DMS153 treated with DMSO at 0.1 percent for 48 hours (cell line): ENCODE results near the gene MAN2C1.
A peak's percentile ranks its signal among the peaks of the same experiment; 100 is the strongest.
"Not testable (repeated sequence)": the region's sequence is repeated elsewhere in the genome, so short reads cannot be mapped to it uniquely, and the experiment has no call there.

Experiments
- DNase-seq: peaks from one replicate; lab custom pipeline; 2025; ENCODE audit not compliant: unreplicated experiment; lab: John Stamatoyannopoulos, UW

The MAN2C1 gene

GRCh38 chr15:75347222-75348033 is 21.0 kb downstream of the MAN2C1 start:
- no peak for DNase-seq

GRCh38 chr15:75346796-75347221 is 21.6 kb downstream of the MAN2C1 start, which contains the start of gene NEIL1:
NEIL1 (plus strand) TSS chr15:75347039; CDS start chr15:75348906, 1,867 bp downstream.
- no peak for DNase-seq

- DNase-seq: not testable (repeated sequence)
These were observed 24.5 kb downstream of the MAN2C1 start for GRCh38 chr15:75343953-75344352.

- no peak for DNase-seq
These were observed 26.2 kb downstream of the MAN2C1 start for GRCh38 chr15:75342221-75342620.

GRCh38 chr15:75339531-75340240 is 28.7 kb downstream of the MAN2C1 start:
- DNase-seq: no peak

- no peak for DNase-seq
These were observed 29.7 kb downstream of the MAN2C1 start for GRCh38 chr15:75338661-75339240.

- DNase-seq: peak; percentile 38
These were observed 32.6 kb downstream of the MAN2C1 start, which contains the start of gene COMMD4 for GRCh38 chr15:75335705-75336355. COMMD4 (plus strand) TSS chr15:75336063; CDS start chr15:75336090, 27 bp downstream.

- DNase-seq: no peak
These were observed 33.1 kb downstream of the MAN2C1 start for GRCh38 chr15:75335313-75335704.

- DNase-seq: not testable (repeated sequence)
These were observed 34.6 kb downstream of the MAN2C1 start for GRCh38 chr15:75333654-75334419.

- not testable (repeated sequence) for DNase-seq
These were observed 36.3 kb downstream of the MAN2C1 start for GRCh38 chr15:75332093-75332492.

- DNase-seq: no peak
These were observed 38.8 kb downstream of the MAN2C1 start for GRCh38 chr15:75329571-75329970.

GRCh38 chr15:75328493-75329314 is 39.7 kb downstream of the MAN2C1 start:
- no peak for DNase-seq

- DNase-seq: no peak
These were observed 40.9 kb downstream of the MAN2C1 start for GRCh38 chr15:75327491-75327890.

- no peak for DNase-seq
These were observed 41.4 kb downstream of the MAN2C1 start for GRCh38 chr15:75327005-75327404.

- no peak for DNase-seq
These were observed 42.5 kb downstream of the MAN2C1 start for GRCh38 chr15:75325922-75326321.

GRCh38 chr15:75321711-75322110 is 46.7 kb downstream of the MAN2C1 start:
- no peak for DNase-seq

GRCh38 chr15:75319231-75319897 is 49.0 kb downstream of the MAN2C1 start:
- not testable (repeated sequence) for DNase-seq

GRCh38 chr15:75314552-75315290 is 53.7 kb downstream of the MAN2C1 start:
- DNase-seq: no peak
